HG03432 (cell line): ENCODE results near the gene FLOT2.
"Not testable (repeated sequence)": the region's sequence is repeated elsewhere in the genome, so short reads cannot be mapped to it uniquely, and the experiment has no call there.

ENCODE experiments used
- ATAC-seq: cut with Tn5 transposase; IDR thresholded peaks from one replicate; pipeline ENCODE4 v1.9.1; 2021; ENCODE audit warnings: mild to moderate bottlenecking, moderate library complexity; ENCODE audit not compliant: unreplicated experiment

The FLOT2 gene

GRCh38 chr17:28916302-28916934 is 18.9 kb upstream of the FLOT2 start:
- ATAC-seq, result no peak

DNA sequence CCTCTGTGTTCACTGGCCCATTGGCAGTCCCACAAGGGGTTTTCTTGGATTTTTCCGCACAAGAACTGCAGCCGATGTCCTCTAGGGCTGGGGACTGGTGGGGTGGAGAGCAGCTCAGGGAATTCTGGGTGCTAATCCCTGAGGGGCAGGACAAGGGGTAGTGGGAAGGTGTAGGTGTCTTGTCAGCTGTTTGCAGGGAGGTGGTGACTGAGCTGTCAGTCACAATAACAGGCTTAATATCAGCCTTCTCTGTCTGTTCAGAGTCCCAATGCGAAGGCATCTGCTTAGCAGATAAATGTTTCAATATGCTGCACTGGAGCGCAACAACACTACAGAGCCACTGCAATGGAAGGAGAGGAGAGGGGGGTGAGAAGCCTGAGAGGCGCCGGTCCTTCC is 15.4 kb upstream of the FLOT2 start:
- no peak for ATAC-seq

- no peak for ATAC-seq
Observed at GRCh38 chr17:28912281-28912937, 14.9 kb upstream of the FLOT2 start.

GRCh38 chr17:28911411-28912045 is 14.0 kb upstream of the FLOT2 start:
- no peak for ATAC-seq

DNA sequence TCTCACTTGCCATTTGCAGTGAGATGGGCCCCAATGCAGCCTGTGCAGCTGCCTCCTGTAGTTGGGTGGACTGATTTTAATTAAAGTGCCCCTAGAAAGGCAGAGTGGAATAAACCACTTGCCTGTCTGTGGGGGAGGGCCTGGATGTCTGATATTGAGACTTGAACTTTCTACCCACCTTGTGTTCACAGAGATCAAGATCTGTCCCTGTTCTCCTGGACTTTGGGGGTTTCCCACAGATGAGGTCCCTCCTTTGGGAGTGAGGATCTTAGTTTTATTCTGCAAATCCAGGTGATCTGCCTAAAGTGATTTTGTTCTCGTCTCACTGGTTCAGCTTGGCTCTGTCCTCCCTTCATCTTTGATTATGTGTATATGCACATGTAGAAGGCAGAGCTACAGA is 13.0 kb upstream of the FLOT2 start:
- ATAC-seq, result no peak

GRCh38 chr17:28908640-28909167 is 11.2 kb upstream of the FLOT2 start:
- no peak for ATAC-seq

- no peak for ATAC-seq
Observed at GRCh38 chr17:28907709-28908475, 10.4 kb upstream of the FLOT2 start.

- no peak for ATAC-seq
Observed at GRCh38 chr17:28906706-28907438, 9.3 kb upstream of the FLOT2 start.

DNA sequence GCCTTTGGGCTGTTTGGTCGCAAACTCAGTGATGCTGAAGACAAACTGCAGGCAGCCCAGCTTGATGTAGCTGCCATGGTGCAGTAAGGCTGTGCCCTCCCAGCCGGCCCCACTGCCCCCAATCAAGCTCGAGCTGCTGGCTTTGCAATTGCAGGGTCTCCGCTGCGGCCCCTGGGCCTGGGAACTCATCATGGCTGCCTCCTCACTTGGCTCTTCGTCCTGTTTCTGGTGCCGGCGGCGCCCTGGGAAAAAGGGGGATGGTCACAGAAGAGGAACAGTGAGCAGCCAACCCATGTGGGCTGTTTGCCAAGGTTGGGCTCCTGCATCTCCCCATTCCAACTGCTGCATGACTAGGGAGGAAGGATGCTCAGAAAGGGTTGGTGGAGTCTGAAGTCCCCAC is 8.7 kb upstream of the FLOT2 start:
- no peak for ATAC-seq

DNA sequence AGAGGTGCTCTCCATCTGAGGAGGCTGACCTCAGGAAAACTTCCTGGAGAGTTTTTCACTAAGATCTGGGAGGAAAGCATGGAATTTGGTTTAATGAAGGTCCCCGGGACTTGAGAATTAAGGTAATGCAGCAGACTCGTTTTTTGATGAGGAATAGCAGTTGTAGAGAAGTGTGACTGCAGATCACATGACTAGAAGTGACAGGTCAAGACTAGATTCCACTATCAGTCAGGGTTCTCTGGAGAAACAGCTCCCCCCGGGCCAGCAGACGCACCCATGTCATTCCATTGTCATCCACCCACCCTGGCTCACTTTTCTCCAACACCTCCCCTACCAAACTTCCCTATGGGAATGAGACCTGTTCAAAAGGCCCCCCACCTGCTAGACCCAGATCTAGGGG is 7.3 kb upstream of the FLOT2 start:
- ATAC-seq, result no peak

DNA sequence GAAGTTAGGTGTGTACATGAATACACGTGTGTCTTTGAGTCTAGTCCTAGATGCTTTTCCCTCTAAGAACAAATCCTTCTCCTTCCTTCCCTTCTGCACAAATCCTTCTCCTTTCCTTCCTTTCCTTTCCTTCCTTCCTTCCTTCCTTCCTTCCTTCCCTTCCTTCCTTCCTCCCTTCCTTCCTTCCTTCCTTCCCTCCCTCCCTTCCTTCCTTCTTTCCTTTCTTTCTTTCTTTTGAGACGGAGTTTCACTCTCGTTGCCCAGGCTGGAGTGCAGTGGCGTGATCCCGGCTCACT is 6.0 kb upstream of the FLOT2 start:
- ATAC-seq, result not testable (repeated sequence)

- ATAC-seq, result peak; percentile 93
Observed at GRCh38 chr17:28902819-28903545, 5.4 kb upstream of the FLOT2 start, which contains the start of gene DHRS13. Gene DHRS13 (minus strand): TSS chr17:28903079. CDS start chr17:28902944, 135 bp downstream.

DNA sequence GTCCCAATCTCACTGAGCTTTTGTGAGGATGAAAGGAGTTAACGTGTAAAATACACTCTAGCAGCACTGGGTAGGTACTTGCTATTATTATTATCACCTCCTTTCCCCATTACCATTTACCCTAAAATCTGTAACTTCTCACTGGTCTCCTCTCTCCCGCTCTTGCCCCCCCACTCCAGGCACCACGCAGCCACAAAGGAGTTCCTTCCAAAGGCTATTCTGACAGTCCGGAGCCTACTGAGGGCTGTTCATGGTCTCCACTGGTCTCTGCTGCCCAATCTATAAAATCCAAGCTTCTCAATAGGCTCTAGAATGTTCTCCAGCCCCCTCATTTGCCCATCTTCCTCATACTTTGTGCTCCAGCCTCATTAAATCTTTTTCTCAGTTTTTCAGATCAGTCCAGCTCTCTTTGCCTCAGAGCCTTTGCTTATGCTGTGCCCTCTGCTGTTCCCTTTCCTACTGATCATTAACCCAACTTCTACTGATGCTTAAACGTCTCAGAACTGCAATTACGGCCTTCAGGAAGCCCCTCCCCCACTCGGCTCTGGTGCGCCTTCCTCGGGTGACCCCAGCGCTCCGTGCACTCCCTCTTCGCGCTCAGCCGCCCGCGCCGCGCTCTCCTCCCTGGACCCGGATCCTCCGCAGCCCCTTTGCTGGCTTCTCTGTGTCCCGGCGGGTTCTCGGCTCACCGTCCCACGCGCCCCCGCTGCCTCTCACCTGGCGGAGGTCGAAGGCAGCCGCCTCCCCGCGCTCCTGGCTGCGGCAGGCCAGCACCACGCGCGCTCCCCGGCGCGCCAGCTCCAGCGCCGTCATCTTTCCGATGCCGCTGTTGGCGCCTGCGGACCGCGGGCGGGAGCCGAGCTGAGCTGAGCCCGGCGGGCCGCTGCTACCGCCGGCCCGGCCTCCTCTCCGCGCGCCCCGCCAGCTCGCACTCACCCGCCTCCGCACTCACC is 4.6 kb upstream of the FLOT2 start:
- ATAC-seq, result peak; percentile 37

DNA sequence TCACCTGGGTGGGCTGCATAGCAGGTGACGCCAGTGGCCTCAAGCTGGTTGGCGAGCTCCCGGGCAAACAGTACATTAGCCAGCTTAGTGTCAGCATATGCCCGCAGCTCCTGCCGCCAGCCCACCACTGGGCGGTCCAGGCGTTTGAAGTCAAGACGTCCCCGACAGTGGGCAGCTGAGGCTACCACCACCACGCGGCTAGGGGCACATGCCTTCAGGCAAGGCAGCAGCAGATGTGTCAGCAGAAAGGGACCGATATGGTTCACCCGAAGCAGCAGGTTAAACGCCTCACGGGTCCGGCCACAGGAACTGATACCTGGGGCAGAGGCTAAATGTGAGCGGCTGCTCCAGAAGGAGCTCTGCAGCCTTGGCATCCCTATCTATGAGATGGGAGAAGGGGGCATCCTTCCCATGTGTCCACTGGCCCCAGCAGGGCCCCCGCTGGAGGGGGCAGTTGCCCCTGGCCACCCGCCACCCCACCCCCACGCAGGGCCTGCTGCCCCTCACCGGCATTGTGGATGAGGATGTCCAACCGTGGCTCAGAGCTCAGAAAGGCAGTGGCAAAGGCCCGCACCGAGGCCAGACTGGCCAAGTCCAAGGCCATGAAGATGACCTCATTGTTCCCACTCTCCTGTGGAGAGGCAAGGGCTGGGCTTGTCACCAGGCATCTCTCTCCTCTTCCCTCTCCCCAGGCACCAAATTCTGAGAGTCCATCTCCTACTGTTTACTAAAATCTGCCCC is 3.6 kb upstream of the FLOT2 start:
- ATAC-seq, result no peak

GRCh38 chr17:28899212-28899815 is 1.8 kb upstream of the FLOT2 start:
- no peak for ATAC-seq

GRCh38 chr17:28898527-28898955 is 1.0 kb upstream of the FLOT2 start:
- no peak for ATAC-seq

DNA sequence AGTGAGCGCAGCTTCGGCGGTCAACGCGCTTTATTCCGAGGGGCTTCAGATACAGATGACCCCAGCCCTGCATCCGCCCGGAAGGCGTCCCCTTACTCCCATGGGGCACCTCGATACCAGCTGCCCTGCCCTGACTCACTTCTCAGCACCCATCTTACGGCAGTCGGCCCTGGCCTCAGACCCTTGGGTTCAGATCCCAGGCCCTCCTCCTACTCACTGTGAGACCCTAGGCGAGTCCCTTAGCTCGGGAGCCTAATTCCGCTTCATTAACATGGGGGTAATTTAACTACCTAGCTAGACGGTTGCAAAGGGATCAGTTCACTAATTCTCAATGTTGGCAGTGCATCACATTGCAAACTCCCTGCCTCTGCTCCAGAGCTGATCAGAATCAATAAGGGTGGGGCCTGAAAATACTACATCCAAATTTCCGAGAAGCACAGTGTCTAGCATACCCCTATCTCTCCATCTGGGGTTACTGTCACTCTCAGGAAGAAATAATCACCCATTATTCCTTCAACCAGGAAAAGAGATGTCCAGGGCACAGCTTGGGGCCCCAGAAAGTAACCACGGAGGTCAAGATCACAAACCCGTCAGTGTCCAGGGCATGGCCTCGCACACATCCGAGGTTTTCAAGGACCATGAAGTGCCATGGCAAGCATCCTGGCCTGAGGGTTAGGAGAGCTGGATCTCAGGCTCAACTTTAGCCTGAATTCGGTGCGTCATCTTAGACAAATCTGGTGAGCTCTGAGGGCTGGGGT is 415 bp upstream of the FLOT2 start:
- ATAC-seq, result no peak
